Colon (tissue), 2 donors: ENCODE measurements around the gene CES2.

ENCODE experiments used
- FAIRE-seq: peaks from 2 replicates; lab custom pipeline; 2012; peaks lifted over from hg19 to GRCh38; lab: Jason Lieb, UNC
- donor health status: control.
- donor health status: control.

Gene CES2

GRCh38 chr16:66902648-66903543 lies 32.4 kb upstream of the CES2 start:
- no peak for FAIRE-seq

GRCh38 chr16:66903544-66904427 lies 31.5 kb upstream of the CES2 start:
- no peak for FAIRE-seq

DNA sequence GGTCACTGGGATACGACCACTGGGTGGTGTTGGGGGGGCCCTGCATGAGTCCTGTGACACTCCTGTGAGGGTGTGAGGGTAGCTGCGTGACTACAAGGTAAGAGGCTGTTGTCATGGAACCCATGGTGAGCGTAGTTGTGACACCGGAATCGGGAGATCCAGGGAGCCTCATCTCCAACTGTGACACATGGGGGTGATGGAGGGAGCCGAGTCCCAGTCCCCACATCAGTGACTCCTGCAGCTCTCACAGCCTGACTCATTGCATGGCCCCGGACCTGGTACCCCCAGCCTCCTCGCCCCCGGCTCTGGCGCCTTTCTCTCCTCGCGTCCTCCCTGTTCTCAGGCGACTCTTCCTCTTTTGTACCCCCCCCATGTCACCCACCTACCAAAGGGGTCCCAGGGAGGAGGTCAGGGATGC lies 30.9 kb upstream of the CES2 start:
- no peak for FAIRE-seq

DNA sequence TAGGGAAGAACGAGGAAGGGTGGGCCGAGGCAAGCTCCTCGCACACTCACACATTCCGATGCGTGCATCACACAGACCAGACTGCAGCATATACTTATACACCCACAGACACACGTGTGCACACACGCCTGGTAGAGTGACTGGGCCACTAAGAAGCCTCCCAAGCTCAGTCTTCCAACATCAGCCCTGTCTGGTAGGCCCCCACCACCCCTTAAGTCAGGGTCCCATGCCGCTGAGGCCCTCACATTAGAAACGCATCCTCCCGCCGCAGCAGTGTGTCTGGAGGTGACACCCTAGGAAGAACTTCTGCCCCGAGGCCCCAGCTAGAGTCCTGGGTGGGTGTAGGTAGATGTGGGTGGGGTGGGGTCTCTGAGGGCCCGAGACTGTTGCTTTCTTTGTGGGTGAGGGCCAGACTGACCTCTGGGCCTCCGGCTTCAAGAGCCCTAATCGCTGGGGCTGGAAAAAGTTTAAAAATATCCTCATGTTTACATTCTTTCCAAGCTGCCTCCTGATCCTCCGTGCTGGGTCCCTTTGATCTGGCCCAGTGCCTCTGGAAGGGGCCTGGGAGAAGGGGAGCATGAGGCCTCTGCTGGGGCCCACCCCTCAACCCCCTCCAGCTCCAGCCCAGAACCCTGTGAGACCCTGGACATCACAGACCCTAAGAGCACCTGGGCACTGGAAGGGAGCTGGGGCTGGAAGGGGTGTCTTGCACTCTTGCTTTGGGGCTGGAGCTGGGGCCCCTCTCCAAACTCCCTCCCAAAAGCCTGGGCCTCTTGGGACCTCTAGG lies 30.3 kb upstream of the CES2 start:
- FAIRE-seq = no peak

GRCh38 chr16:66905633-66906539 lies 29.4 kb upstream of the CES2 start:
- no peak for FAIRE-seq

GRCh38 chr16:66906916-66907836 lies 28.1 kb upstream of the CES2 start:
- FAIRE-seq = no peak

GRCh38 chr16:66908116-66908515 lies 27.2 kb upstream of the CES2 start:
- FAIRE-seq = no peak

DNA sequence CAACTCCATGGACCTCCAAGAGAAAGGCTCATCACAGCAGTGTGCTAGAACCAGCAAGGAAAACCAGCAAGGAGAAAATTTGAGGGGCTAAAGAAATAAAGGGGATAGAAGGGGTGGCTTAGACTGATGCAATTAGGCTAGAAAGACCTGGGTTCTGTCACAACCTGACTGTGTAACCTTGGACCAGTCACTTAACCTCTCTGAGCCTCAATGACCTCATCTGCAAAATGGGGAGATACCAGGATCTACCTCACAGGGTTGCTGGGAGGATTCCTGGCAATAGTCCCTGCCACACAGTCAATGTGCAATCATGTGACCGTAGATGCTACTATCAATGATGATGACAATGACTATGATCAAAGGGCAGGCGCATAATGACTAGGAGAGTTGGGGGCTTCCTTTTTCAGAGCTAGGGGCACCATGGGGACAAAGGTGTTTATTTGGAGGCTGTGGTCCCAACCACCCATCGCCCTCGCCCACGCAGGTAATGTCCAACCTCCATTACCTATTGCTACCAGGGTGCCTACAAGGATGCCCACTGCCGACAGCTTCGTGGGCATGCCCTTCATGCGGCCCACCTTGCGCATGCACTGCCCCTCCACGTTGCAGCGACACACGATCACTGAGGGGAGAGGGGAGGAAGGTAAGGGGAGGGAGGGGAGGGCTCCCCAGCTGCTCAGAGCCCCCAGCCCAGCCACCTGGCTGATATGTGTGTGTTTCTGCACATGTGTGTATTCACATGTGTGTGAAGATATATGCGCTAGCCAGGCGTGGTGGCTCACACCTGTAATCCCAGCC lies 26.4 kb upstream of the CES2 start:
- no peak for FAIRE-seq

DNA sequence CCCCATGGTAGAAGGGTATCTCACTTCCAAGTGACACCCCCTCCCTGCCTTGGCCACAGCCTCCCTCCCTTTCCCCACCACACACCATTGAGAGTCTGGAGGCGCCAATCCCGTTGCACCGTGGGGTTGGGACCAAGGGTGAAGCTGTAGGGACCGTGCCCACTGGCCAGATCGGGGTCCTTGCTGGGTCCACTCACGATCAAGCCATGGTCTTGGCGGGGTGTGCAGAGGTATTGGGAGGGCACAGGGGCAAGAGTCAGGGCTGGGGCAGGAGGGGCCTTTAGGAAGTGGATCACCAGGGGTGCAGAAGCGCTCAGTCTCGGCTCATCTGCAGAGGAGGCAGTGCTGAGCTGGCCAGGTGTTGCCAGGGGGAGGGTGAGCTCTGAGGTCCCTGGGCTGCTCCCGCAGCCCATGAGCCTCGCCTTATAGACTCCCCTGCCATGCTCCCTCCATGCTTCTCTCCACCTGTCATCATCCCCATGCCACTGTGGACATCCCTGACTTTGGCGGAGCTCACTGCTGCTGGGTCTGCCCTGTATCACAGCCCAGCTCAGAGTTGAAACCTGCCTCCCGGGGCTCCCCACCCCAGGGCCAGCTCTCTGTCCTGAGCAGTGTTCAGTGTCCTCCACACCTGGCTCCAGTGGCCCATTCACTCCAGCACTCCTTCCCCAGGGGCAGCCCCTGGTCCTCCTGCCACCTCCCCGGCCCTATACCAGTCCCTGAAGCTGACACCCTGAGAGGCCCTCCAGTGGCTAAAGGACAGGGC lies 25.0 kb upstream of the CES2 start:
- FAIRE-seq = no peak

DNA sequence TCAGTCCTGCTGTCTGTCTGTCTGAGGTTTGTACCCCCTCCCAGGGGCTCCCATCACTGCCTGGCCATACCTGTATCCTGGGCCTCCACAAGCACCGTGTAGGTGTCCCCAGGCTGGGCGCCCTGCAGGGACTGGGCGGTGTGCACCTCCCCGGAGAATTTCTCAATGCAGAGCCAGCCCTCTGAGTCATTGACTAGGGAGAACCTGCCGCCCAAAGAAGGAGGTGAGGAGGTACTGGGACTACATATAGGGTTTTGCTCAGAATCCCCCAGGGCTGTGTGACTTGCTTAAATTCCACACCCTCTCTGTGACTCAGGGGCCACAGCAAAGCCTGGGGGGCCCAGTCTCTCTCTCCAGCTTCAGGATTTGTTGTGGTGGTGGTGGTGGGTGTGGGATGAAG lies 24.2 kb upstream of the CES2 start:
- FAIRE-seq = no peak

DNA sequence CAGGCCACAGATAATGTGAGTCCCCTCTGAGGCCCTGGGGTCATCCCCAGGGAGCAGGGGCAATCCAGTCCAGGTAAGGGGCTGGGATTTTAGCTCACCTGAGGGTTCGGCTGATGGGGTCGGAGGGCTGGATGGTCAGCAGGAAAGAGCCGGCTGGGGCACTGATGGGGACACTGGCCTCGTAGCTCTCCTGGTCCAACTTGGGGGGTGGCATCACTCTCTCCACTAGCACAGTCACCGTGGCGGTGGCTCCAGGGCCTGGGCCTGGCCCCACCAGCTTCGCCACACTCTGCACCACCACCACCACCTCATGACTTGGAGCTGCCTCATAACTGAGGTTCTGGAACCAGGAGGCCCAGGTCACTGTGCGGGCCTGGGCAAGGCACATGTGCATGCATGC lies 23.5 kb upstream of the CES2 start:
- no peak for FAIRE-seq

GRCh38 chr16:66913081-66913480 lies 22.2 kb upstream of the CES2 start:
- FAIRE-seq = no peak

- no peak for FAIRE-seq
Measured at GRCh38 chr16:66913711-66914110, 21.6 kb upstream of the CES2 start.

DNA sequence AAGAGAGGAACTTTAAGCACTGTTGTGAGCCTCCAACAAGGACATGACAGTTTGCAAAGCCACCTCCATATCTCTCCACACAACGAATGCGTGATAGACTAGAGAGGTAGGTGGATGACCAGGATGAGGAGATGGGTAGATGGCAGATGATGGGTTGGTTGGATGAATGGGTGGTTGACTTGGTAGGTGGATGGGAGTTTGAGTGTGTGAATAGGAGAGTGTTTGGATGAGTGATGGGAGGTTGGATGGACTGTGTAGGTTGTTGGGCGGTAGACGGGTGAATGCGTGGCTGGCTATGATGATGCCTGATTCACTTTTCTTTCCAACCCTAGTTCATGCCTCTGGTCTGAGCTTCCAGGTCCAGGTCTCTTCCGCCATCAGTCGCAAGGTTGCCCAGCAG lies 20.8 kb upstream of the CES2 start:
- FAIRE-seq = no peak

DNA sequence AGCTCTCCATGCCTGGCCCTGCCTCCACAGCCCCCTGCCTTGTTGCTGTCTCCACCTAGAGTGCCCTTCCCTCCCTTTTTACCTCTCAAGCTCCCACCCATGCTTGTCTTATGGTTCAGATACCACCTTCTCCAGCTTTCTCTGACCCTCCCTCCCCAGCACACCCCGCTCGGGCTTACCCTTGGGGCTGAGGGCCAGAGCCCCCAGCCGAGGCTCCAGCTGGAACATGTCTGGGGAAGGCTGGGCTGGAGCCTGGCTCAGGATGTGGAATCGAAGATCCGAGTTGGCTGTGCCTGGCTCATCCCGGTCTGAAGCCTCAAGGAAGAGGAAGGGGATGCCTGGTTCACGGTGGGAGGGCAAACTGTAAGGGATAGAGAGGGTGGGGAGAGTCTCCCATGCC lies 20.3 kb upstream of the CES2 start:
- no peak for FAIRE-seq

DNA sequence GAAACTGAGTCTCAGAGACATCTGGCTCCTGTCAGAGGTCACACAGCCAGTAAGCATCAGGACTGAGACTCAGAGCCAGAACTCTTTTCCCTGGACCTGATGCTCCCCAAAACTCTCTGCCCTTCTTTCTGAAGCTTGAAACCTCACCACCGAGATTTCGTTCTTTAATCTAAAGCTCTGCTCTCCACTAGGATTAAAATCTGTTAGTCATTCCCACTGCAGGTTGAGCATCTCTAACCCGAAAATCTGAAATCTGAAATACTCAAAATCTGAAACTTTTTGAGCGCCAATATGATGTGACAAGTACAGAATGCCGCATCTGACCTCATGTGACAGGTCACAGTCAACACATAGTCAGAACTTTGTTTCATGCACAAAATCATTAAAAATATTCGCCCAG lies 18.8 kb upstream of the CES2 start:
- FAIRE-seq = no peak

- no peak for FAIRE-seq
Measured at GRCh38 chr16:66917741-66918140, 17.6 kb upstream of the CES2 start.

DNA sequence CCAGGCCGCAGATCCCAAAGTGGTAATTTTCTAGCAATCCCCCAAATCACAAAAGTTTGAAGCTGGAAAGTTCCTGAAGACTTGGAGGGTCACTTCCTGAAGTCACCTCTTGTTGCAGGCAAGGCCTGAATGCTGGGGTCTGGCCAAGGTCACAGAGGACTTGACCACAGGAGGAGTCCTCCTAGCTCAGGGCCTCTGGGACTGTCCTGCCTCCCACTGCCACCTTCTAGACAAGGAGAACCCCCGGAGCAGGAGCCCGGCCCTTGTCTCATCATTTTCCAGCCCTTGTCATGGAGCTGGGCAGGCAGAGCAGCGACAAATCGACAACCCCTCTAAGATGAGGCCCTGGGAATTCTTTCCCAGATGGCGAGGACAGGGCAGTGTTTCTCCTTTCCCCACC lies 17.0 kb upstream of the CES2 start:
- no peak for FAIRE-seq
